Colonic mucosa (tissue), 4 donors: ENCODE measurements around the gene SUV39H1. TPM values are rescaled to one million over a fixed set of nuclear protein-coding genes. Genes with fewer than 3 reads are reported as not detected.
A peak's percentile ranks its signal among the peaks of the same experiment; 100 is the strongest.
"Not testable (repeated sequence)": the region's sequence is repeated elsewhere in the genome, so short reads cannot be mapped to it uniquely, and the experiment has no call there.

Experiments
- DNase-seq: peaks from one replicate; pipeline ENCODE4 v3.0.0-alpha.2; 2020
- H3K27ac ChIP-seq: fragments of 200-600 bp; one replicate; pipeline ENCODE4 v1.8.0; 2021
- H3K27me3 ChIP-seq: fragments of 200-600 bp; one replicate; pipeline ENCODE4 v1.8.0; 2021
- H3K36me3 ChIP-seq: fragments of 200-600 bp; one replicate; pipeline ENCODE4 v1.8.0; 2021
- H3K4me1 ChIP-seq: fragments of 200-600 bp; one replicate; pipeline ENCODE4 v1.8.0; 2021; ENCODE audit warnings: mild to moderate bottlenecking
- H3K4me3 ChIP-seq: fragments of 200-600 bp; one replicate; pipeline ENCODE4 v1.8.0; 2021
- H3K9ac ChIP-seq, 2 donors: one replicate each; pipeline ENCODE4 v1.7.0; 2013; ENCODE audit warnings: control low read depth in 2 of 2, low read depth in 2 of 2, low read length in 2 of 2
- H3K9me3 ChIP-seq: fragments of 200-600 bp; one replicate; pipeline ENCODE4 v1.8.0; 2021
- CTCF ChIP-seq: fragments of 200-600 bp; IDR thresholded peaks from one replicate; pipeline ENCODE4 v1.8.0; 2022; ENCODE audit warnings: antibody characterized with exemption, mild to moderate bottlenecking
- intact Hi-C: fragments of 100-400 bp; cut with DNase I; formaldehyde crosslinking; loops from one replicate; pipeline ENCODE4 v1.14.1; 2022
- total RNA-seq, 2 donors: library from RNA; stranded (reverse); fragmentation: NEBNext Ultra II Directional in 1 of 2; extraction: Animal tissue kit (Norgen Biotek cat#: 25700) in 1 of 2; gene quantifications; one replicate each; pipeline ENCODE4 v1.2.1, GENCODE V29; 2021
- donor health status: healthy.
- donor health status: DM: no; HTN: no; CAD: no.
- donor health status: DM: no; HTN: no; CAD: no.

The SUV39H1 gene
- total RNA-seq, 2 donors from 2014 or later, result 4.8 to 16.8 TPM

- Histone ChIP-seq H3K27me3 (no peaks in the 10 kb centered on the region), H3K4me3 (no peak overlapping the region), H3K27ac (no peak overlapping the region), H3K9me3 (no peaks in the 10 kb centered on the region), H3K9ac (no peak overlapping the region), H3K4me1 (no peaks in the 10 kb centered on the region), H3K36me3 (no peaks in the 10 kb centered on the region)
- no peak for TF ChIP-seq CTCF
- no peak for DNase-seq
- intact Hi-C loops, result no loop called here
These were observed 32.4 kb upstream of the SUV39H1 start for GRCh38 chrX:48664156-48664555.

GRCh38 chrX:48665991-48666390, 30.5 kb upstream of the SUV39H1 start:
- Histone ChIP-seq H3K36me3 (no peaks in the 10 kb centered on the region), H3K4me1 (no peaks in the 10 kb centered on the region), H3K27ac (no peak overlapping the region), H3K4me3 (no peak overlapping the region), H3K27me3 (no peaks in the 10 kb centered on the region), H3K9ac (no peak overlapping the region), H3K9me3 (no peaks in the 10 kb centered on the region)
- intact Hi-C loops, result no loop called here
- no peak for TF ChIP-seq CTCF
- no peak for DNase-seq

GRCh38 chrX:48666649-48667048, 29.9 kb upstream of the SUV39H1 start:
- Histone ChIP-seq H3K27ac (no peak overlapping the region), H3K36me3 (no peaks in the 10 kb centered on the region), H3K27me3 (no peaks in the 10 kb centered on the region), H3K9ac (no peak overlapping the region), H3K4me3 (no peak overlapping the region), H3K9me3 (no peaks in the 10 kb centered on the region), H3K4me1 (no peaks in the 10 kb centered on the region)
- DNase-seq, result no peak
- no peak for TF ChIP-seq CTCF
- intact Hi-C loops, result no loop called here

GRCh38 chrX:48667509-48667908, 29.0 kb upstream of the SUV39H1 start:
- Histone ChIP-seq H3K27me3 (no peaks in the 10 kb centered on the region), H3K4me1 (no peaks in the 10 kb centered on the region), H3K36me3 (no peaks in the 10 kb centered on the region), H3K9me3 (no peaks in the 10 kb centered on the region), H3K9ac (no peak overlapping the region), H3K4me3 (no peak overlapping the region), H3K27ac (no peak overlapping the region)
- intact Hi-C loops, result no loop called here
- TF ChIP-seq CTCF, result no peak
- no peak for DNase-seq

GRCh38 chrX:48668187-48668586, 28.3 kb upstream of the SUV39H1 start:
- H3K9ac ChIP-seq, H3K27me3 ChIP-seq, H3K4me1 ChIP-seq, intact Hi-C loops, H3K9me3 ChIP-seq, H3K36me3 ChIP-seq, DNase-seq, H3K27ac ChIP-seq, H3K4me3 ChIP-seq: not testable (repeated sequence)

- peak overlapping the region; percentile 69 for H3K4me3 ChIP-seq
- H3K27me3 ChIP-seq, result no peaks in the 10 kb centered on the region
- H3K27ac ChIP-seq, result peak overlapping the region; percentile 85
- peak; percentile 88 for DNase-seq
- H3K9ac ChIP-seq, result peak overlapping the region; percentile 84 to 93
- H3K4me1 ChIP-seq, result no peaks in the 10 kb centered on the region
- H3K36me3 ChIP-seq, result no peaks in the 10 kb centered on the region
- no peaks in the 10 kb centered on the region for H3K9me3 ChIP-seq
- TF ChIP-seq CTCF, result no peak
- intact Hi-C loops, result no loop called here
These were observed 20.2 kb upstream of the SUV39H1 start for GRCh38 chrX:48676106-48676892.
